Endothelial cell (in vitro differentiated cells): ENCODE data around the gene HLF. TPM values are rescaled to one million over a fixed set of nuclear protein-coding genes. Genes with fewer than 3 reads are reported as not detected.

ENCODE experiments used
- DNase-seq: peaks from one replicate; pipeline ENCODE4 v3.0.0; 2021; ENCODE audit warnings: low spot score
- H3K27ac Mint-ChIP-seq: one replicate; pipeline ENCODE4 v1.8.0; 2021; ENCODE audit warnings: mixed read lengths, inconsistent platforms; ENCODE audit not compliant: unreplicated experiment
- H3K27me3 Mint-ChIP-seq: one replicate; pipeline ENCODE4 v1.8.0; 2021; ENCODE audit warnings: mild to moderate bottlenecking, moderate library complexity, mixed read lengths, inconsistent platforms; ENCODE audit not compliant: unreplicated experiment
- H3K36me3 Mint-ChIP-seq: one replicate; pipeline ENCODE4 v1.8.0; 2021; ENCODE audit warnings: mild to moderate bottlenecking, low read depth, mixed read lengths, inconsistent platforms; ENCODE audit not compliant: unreplicated experiment
- H3K4me1 Mint-ChIP-seq: one replicate; pipeline ENCODE4 v1.8.0; 2021; ENCODE audit warnings: mild to moderate bottlenecking, mixed read lengths, inconsistent platforms; ENCODE audit not compliant: unreplicated experiment
- H3K4me3 Mint-ChIP-seq: one replicate; pipeline ENCODE4 v1.8.0; 2021; ENCODE audit warnings: mild to moderate bottlenecking, mixed read lengths, inconsistent platforms; ENCODE audit not compliant: unreplicated experiment
- H3K9me3 Mint-ChIP-seq: one replicate; pipeline ENCODE4 v1.8.0; 2021; ENCODE audit warnings: mixed read lengths, inconsistent platforms; ENCODE audit not compliant: unreplicated experiment
- CTCF ChIP-seq: fragments of 200-600 bp; sonication (generic); IDR thresholded peaks from one replicate; pipeline ENCODE4 v1.5.0; 2021; ENCODE audit warnings: antibody characterized with exemption; ENCODE audit not compliant: unreplicated experiment
- total RNA-seq: library from RNA; stranded (reverse); fragmentation: NEBNext Ultra II Directional; extraction: Animal tissue kit (Norgen Biotek cat#: 25700); gene quantifications from one replicate; pipeline ENCODE4 v1.2.1, GENCODE V29; 2021; ENCODE audit not compliant: unreplicated experiment

The HLF gene
- total RNA-seq, 1 donor from 2014 or later, result not detected

DNA sequence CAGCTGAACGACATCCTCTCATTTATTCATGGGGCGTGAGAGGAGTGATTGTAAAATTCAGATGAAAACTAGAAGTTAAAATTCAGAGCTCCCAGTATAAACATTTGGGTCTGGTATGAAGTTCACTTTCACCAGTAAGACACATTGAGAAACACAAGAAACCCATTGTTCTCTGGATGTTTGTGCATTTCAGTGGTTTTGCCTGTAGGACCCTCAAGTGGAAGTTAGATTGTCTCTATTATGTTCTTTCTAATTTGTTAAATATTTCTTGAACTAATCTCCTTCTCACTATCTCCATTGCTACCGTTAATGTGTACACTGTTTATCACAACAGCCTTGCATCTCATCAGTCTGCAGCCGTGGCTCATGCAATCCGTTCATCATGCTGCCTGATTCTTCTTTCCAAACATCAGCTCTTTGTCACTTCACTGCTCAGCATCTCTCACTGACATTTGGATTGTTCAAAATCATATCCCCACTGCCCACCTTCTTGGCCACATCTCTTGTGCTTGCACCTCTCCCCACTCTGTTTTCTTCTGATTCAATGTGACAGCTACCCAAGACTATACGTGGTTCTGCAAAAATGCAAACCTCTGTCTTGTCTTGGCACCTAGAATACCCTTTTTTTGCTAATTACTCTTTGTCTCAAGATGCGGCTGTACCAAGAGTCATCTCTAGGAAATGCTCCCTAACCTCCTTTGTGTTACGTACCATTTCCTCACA is 49.5 kb downstream of the HLF start:
- peaks cover 4% of the 10 kb centered on the region for H3K27me3 Mint-ChIP-seq
- H3K36me3 Mint-ChIP-seq, result no peaks in the 10 kb centered on the region
- H3K9me3 Mint-ChIP-seq, result no peaks in the 10 kb centered on the region
- DNase-seq, result no peak
- TF ChIP-seq CTCF, result no peak
- H3K4me1 Mint-ChIP-seq, result no peaks in the 10 kb centered on the region
- H3K4me3 Mint-ChIP-seq, result no peak overlapping the region
- no peak overlapping the region for H3K27ac Mint-ChIP-seq

- TF ChIP-seq CTCF, result no peak
- Mint-ChIP-seq H3K9me3 (no peaks in the 10 kb centered on the region), H3K4me1 (no peaks in the 10 kb centered on the region), H3K4me3 (no peak overlapping the region), H3K27me3 (peaks cover 4% of the 10 kb centered on the region), H3K36me3 (no peaks in the 10 kb centered on the region), H3K27ac (no peak overlapping the region)
- no peak for DNase-seq
Measured at GRCh38 chr17:55314784-55315491, 50.2 kb downstream of the HLF start.

- no peaks in the 10 kb centered on the region for H3K4me1 Mint-ChIP-seq
- no peaks in the 10 kb centered on the region for H3K36me3 Mint-ChIP-seq
- H3K9me3 Mint-ChIP-seq, result no peaks in the 10 kb centered on the region
Measured at GRCh38 chr17:55316499-55316898, 51.7 kb downstream of the HLF start.

DNA sequence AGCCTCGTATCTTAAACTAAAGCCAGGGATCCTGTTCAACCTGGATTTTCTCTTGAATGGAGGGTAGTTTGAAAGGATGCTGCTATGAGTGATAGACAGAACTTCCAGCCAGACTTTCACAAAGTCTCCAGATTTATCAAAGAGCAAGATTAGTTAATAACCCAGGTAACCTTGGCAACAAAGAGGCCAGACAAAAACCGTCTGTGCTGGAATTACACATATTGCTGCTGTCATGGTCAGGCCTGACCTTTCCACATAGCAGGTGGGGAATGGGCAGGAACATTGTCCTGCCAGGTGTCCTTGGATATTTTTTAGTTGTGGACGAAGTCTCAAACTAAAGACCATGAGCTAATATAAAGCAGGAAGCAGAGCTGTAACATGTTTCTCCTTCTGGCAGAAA is 52.5 kb downstream of the HLF start:
- peaks cover 4% of the 10 kb centered on the region for H3K27me3 Mint-ChIP-seq
- H3K27ac Mint-ChIP-seq, result no peak overlapping the region
- no peak for TF ChIP-seq CTCF
- no peak overlapping the region for H3K4me3 Mint-ChIP-seq
- no peaks in the 10 kb centered on the region for H3K4me1 Mint-ChIP-seq
- no peaks in the 10 kb centered on the region for H3K9me3 Mint-ChIP-seq
- DNase-seq, result no peak
- no peaks in the 10 kb centered on the region for H3K36me3 Mint-ChIP-seq

More at GRCh38 chr17:55316499-55316898, 51.7 kb downstream of the HLF start:
- peaks cover 4% of the 10 kb centered on the region for H3K27me3 Mint-ChIP-seq
- no peak overlapping the region for H3K27ac Mint-ChIP-seq
- no peak for DNase-seq
- H3K4me3 Mint-ChIP-seq, result no peak overlapping the region
- TF ChIP-seq CTCF, result no peak

DNA sequence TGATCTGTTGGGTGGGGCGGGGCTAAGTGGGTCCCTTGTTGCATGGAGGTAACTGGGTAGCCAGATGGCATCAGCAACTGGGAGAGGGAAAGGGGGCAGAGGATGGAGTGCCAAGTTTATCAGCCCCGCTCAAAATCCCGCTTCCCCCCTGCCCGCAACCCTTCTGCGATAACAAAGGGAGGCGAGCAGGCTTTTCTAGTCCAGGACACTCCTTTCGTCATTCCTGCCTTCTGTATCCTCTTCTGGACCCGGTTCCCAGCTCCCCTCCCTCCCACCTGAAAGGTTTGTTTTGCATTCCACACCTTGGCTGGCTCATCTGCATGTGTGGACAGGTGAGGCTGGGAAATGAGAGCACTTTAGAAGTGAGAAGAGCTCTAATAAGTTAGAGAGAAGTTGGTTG is 53.3 kb downstream of the HLF start:
- no peak overlapping the region for H3K27ac Mint-ChIP-seq
- no peaks in the 10 kb centered on the region for H3K4me1 Mint-ChIP-seq
- peaks cover 4% of the 10 kb centered on the region for H3K27me3 Mint-ChIP-seq
- no peaks in the 10 kb centered on the region for H3K9me3 Mint-ChIP-seq
- DNase-seq, result no peak
- no peaks in the 10 kb centered on the region for H3K36me3 Mint-ChIP-seq
- TF ChIP-seq CTCF, result no peak
- no peak overlapping the region for H3K4me3 Mint-ChIP-seq
